NCI-H1694 treated with DMSO at 0.1 percent for 48 hours (cell line): Measurements from ENCODE around the gene TIE1.
"Not testable (repeated sequence)": the region's sequence is repeated elsewhere in the genome, so short reads cannot be mapped to it uniquely, and the experiment has no call there.

Source experiments
- DNase-seq: peaks from one replicate; lab custom pipeline; 2025; lab: John Stamatoyannopoulos, UW

The TIE1 gene

GRCh38 chr1:43363283-43363934 is 62.6 kb downstream of the TIE1 start:
- DNase-seq, result no peak

GRCh38 chr1:43363935-43364525 is 63.2 kb downstream of the TIE1 start:
- DNase-seq, result no peak

- no peak for DNase-seq
These were observed 64.9 kb downstream of the TIE1 start for GRCh38 chr1:43365678-43366077.

GRCh38 chr1:43366179-43366578 is 65.4 kb downstream of the TIE1 start:
- DNase-seq, result no peak

- no peak for DNase-seq
These were observed 65.8 kb downstream of the TIE1 start for GRCh38 chr1:43366601-43367025.

- peak; percentile 33 for DNase-seq
These were observed 66.5 kb downstream of the TIE1 start for GRCh38 chr1:43367026-43367903.

GRCh38 chr1:43367904-43368645 is 67.3 kb downstream of the TIE1 start, which contains the start of gene ELOVL1:
Gene ELOVL1 (minus strand): TSS chr1:43368011. CDS start chr1:43365609, 2,402 bp downstream.
- DNase-seq, result peak; percentile 74

- no peak for DNase-seq
These were observed 67.9 kb downstream of the TIE1 start for GRCh38 chr1:43368646-43369020.

GRCh38 chr1:43369779-43370178 is 69.0 kb downstream of the TIE1 start:
- not testable (repeated sequence) for DNase-seq

- no peak for DNase-seq
These were observed 69.8 kb downstream of the TIE1 start for GRCh38 chr1:43370564-43370963.

GRCh38 chr1:43372172-43372571 is 71.4 kb downstream of the TIE1 start:
- no peak for DNase-seq
